Ishikawa (cell line): ENCODE measurements around the gene TFF1.
A peak's percentile ranks its signal among the peaks of the same experiment; 100 is the strongest.

ENCODE experiments used
- CEBPB ChIP-seq: IDR thresholded peaks from 2 replicates; pipeline ENCODE4 v1.6.1; 2012
- CREB1 ChIP-seq: IDR thresholded peaks from 2 replicates; pipeline ENCODE4 v1.6.1; 2012; ENCODE audit warnings: low read depth
- EGR1 ChIP-seq: IDR thresholded peaks from 2 replicates; pipeline ENCODE4 v1.6.1; 2012
- EP300 ChIP-seq: IDR thresholded peaks from 2 replicates; pipeline ENCODE4 v1.6.1; 2012; ENCODE audit warnings: borderline replicate concordance
- FOXM1 ChIP-seq: IDR thresholded peaks from 2 replicates; pipeline ENCODE4 v1.6.1; 2012; ENCODE audit warnings: low read depth, borderline replicate concordance
- NFIC ChIP-seq: IDR thresholded peaks from 2 replicates; pipeline ENCODE4 v1.6.1; 2012
- RAD21 ChIP-seq: IDR thresholded peaks from 2 replicates; pipeline ENCODE4 v1.6.1; 2012; ENCODE audit warnings: low read depth
- TAF1 ChIP-seq: IDR thresholded peaks from 2 replicates; pipeline ENCODE4 v1.6.1; 2012; ENCODE audit warnings: low read depth, mild to moderate bottlenecking
- TCF12 ChIP-seq: IDR thresholded peaks from 2 replicates; pipeline ENCODE4 v1.6.1; 2012; ENCODE audit warnings: low read depth
- TEAD4 ChIP-seq: IDR thresholded peaks from 2 replicates; pipeline ENCODE4 v1.6.1; 2012
- USF1 ChIP-seq: IDR thresholded peaks from 2 replicates; pipeline ENCODE4 v1.6.1; 2012
- YY1 ChIP-seq: IDR thresholded peaks from 2 replicates; pipeline ENCODE4 v1.6.1; 2012; ENCODE audit warnings: low read depth
- ZBTB7A ChIP-seq: IDR thresholded peaks from 2 replicates; pipeline ENCODE4 v1.6.1; 2012; ENCODE audit warnings: low read depth
- TF ChIP-seq, protein P1 (sequence below): IDR thresholded peaks from 2 replicates; pipeline ENCODE4 v1.6.1; 2012
- TF ChIP-seq, protein P2 (sequence below): IDR thresholded peaks from 2 replicates; pipeline ENCODE4 v1.6.1; 2012; ENCODE audit warnings: low read depth, mild to moderate bottlenecking

TFF1 gene

DNA sequence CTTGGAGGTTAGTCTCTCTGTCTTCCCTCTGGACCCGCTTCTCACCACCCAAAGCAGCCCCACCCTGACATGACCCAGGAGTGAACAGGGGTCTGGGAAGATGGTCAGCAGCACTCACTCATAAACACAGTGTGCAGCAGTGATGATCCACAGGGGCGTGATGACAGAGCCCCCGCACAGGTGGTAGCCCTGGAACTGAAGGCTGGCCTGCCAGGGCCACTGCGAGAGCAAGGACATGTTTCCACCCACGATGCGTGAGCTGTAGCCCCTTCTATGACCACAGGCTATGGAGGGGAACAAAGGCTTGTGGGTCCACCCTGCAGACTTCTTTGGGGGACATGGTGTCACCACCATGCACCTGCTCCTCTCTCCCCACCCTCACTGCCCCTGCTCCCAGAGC lies 16.6 kb upstream of the TFF1 start:
- TF ChIP-seq NFIC (no peak), YY1 (no peak), TCF12 (no peak), CREB1 (no peak), EGR1 (no peak), ZBTB7A (no peak), TAF1 (no peak), TEAD4 (no peak), CEBPB (no peak), FOXM1 (no peak), USF1 (no peak), EP300 (no peak), RAD21 (no peak)
- TF ChIP-seq, protein P1, sequence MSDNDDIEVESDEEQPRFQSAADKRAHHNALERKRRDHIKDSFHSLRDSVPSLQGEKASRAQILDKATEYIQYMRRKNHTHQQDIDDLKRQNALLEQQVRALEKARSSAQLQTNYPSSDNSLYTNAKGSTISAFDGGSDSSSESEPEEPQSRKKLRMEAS, result no peak
- TF ChIP-seq, protein P2, sequence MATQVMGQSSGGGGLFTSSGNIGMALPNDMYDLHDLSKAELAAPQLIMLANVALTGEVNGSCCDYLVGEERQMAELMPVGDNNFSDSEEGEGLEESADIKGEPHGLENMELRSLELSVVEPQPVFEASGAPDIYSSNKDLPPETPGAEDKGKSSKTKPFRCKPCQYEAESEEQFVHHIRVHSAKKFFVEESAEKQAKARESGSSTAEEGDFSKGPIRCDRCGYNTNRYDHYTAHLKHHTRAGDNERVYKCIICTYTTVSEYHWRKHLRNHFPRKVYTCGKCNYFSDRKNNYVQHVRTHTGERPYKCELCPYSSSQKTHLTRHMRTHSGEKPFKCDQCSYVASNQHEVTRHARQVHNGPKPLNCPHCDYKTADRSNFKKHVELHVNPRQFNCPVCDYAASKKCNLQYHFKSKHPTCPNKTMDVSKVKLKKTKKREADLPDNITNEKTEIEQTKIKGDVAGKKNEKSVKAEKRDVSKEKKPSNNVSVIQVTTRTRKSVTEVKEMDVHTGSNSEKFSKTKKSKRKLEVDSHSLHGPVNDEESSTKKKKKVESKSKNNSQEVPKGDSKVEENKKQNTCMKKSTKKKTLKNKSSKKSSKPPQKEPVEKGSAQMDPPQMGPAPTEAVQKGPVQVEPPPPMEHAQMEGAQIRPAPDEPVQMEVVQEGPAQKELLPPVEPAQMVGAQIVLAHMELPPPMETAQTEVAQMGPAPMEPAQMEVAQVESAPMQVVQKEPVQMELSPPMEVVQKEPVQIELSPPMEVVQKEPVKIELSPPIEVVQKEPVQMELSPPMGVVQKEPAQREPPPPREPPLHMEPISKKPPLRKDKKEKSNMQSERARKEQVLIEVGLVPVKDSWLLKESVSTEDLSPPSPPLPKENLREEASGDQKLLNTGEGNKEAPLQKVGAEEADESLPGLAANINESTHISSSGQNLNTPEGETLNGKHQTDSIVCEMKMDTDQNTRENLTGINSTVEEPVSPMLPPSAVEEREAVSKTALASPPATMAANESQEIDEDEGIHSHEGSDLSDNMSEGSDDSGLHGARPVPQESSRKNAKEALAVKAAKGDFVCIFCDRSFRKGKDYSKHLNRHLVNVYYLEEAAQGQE, result no peak

DNA sequence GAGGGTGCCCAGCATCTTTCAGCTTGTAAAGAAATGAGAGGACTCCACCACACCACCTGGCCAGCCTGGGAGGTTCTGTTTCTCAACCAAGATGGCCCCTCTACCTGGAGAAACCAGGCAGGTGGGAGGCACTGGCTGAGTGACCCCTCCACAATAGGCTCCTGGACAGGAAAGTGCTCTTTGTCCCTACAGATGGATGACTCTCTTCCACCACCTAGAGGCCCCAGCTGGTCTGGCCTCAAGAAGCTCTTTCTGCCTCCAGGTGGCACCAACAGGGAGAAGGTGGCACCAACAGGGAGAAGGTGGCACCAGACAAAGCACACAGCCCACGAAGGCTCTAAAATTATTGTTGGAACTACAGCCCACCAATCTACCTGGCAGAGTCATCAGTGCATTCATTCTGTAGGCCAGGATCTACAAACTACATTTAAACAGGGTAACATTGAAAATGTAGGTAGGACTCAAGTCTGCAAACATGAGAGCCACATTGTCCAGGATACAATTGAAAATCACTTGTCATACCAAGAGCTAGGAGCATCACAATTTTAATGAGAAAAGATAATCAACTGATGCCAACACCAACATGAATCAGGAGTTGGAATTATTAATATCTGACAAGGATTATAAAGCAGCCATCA lies 15.1 kb upstream of the TFF1 start:
- TF ChIP-seq RAD21 (peak; percentile 89), YY1 (no peak), CREB1 (no peak), TCF12 (no peak)
- TF ChIP-seq, protein P1, result no peak

DNA sequence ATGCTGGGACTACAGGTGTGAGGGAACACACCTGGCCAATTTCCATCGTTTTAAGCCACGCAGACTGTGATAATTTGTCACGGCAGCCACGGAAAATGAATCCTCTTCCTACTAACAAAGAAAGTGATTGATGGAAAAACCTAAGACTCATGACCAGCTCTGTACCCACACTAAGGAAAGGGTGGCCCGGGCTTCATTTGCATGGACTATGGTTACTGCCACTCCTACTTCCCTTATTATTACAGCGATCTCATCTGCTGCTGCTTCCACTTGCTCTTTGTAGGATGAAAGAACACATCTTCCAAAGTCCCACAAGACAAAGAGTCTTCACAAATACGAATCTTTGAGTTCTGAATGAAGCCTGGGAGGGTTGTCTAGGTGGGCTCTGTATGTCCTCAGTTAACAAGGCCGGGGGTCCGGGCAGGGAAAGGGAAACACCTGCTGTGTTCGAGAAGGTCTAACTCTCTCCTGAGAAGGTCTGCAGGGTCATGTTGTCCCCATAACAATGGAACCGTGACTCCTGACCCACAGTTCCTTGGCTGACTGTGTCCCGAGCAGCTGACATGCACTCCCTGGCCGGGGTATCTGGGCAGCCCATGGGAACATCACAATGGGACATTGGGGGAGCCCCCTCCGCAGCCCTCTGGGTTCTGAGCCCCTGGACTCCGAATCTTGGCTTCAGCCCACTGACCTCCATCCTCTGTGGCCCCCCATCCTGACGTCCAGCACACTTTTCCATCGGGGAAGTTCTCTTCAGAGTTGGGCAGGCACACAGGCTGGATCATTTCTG lies 13.3 kb upstream of the TFF1 start:
- TF ChIP-seq CEBPB, result no peak
- TF ChIP-seq NFIC, result no peak
- TF ChIP-seq TAF1, result no peak

GRCh38 chr21:42378418-42378817 lies 12.1 kb upstream of the TFF1 start:
- TF ChIP-seq CEBPB, result no peak
- TF ChIP-seq NFIC, result no peak
- no peak for TF ChIP-seq CREB1
- TF ChIP-seq, protein P1, result no peak
- no peak for TF ChIP-seq YY1
- no peak for TF ChIP-seq RAD21
- TF ChIP-seq TCF12, result no peak
- TF ChIP-seq EP300, result no peak
- TF ChIP-seq FOXM1, result no peak
- no peak for TF ChIP-seq ZBTB7A
- TF ChIP-seq TAF1, result no peak
- TF ChIP-seq EGR1, result no peak
- TF ChIP-seq TEAD4, result no peak
- no peak for TF ChIP-seq USF1
- TF ChIP-seq, protein P2, result no peak

DNA sequence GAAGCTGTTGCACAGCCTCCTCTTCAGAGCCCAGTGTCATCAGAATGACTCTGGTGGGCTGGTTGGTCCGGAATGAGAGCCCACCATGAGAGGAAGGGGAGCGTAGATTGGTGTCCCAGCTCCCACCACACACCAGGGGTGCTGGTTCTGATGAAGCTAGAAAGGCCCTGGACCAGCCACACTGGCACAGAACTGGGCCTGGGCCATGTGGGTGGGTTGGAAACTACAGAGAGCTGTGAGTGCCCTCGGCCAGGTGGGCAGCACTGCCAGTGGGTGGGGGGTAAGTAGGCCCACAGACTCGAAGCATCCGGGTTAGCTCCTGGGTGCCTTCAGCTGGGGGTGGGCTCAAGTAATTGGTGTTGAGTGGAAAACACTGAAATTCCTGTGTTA lies 11.6 kb upstream of the TFF1 start:
- TF ChIP-seq, protein P1, result no peak
- TF ChIP-seq CREB1 (no peak), CEBPB (no peak), TEAD4 (no peak), USF1 (no peak), EGR1 (no peak), EP300 (no peak), TCF12 (no peak), YY1 (no peak), ZBTB7A (no peak), FOXM1 (no peak), RAD21 (no peak), TAF1 (no peak), NFIC (no peak)
- TF ChIP-seq, protein P2, result no peak
